K562 (cell line): Measurements from ENCODE around the gene MBD3. TPM values are rescaled to one million over a fixed set of nuclear protein-coding genes. Genes with fewer than 3 reads are reported as not detected.
A peak's percentile ranks its signal among the peaks of the same experiment; 100 is the strongest.

Experiments used
- CTBP1 ChIP-seq: fragments of 450-650 bp; IDR thresholded peaks from 2 replicates; pipeline ENCODE4 v1.6.1; 2016; ENCODE audit warnings: borderline replicate concordance
- FOXJ2 ChIP-seq: fragments of 200-800 bp; sonication (Bioruptor generic); IDR thresholded peaks from 2 replicates; pipeline ENCODE4 v1.6.1; 2016; ENCODE audit warnings: missing genetic modification characterization, missing compliant biosample characterization
- JUNB ChIP-seq: fragments of 450-650 bp; formaldehyde crosslinking; conservative IDR thresholded peaks from 2 replicates; pipeline ENCODE4 v1.4.0; 2020; ENCODE audit warnings: mild to moderate bottlenecking
- MCM3 ChIP-seq: fragments of 450-650 bp; IDR thresholded peaks from 2 replicates; pipeline ENCODE4 v1.6.1; 2016
- MYC ChIP-seq, 2 experiments: fragments of 250-450 bp in 1 of 2; sonication (Bioruptor Pico) in 1 of 2; IDR thresholded peaks; 2 replicates each; pipeline versions ENCODE4 v1.5.1 to v1.6.1; 2012 to 2021; ENCODE audit warnings: low read depth in 2 of 2, borderline replicate concordance in 1 of 2, improper control_type of control experiment in 1 of 2, low read length in 1 of 2, mild to moderate bottlenecking in 1 of 2, moderate library complexity in 1 of 2
- NONO ChIP-seq, 2 experiments: fragments of 200-400 bp in 1 of 2; fragments of 450-650 bp in 1 of 2; formaldehyde crosslinking in 1 of 2; IDR thresholded peaks; 2 replicates each; pipeline ENCODE4 v1.6.1; 2017; ENCODE audit warnings: low read depth in 2 of 2, mild to moderate bottlenecking in 2 of 2, moderate library complexity in 2 of 2, low read length in 1 of 2
- STAT5A ChIP-seq: IDR thresholded peaks from 2 replicates; pipeline ENCODE4 v1.6.1; 2012; ENCODE audit warnings: low read length, inconsistent platforms, borderline replicate concordance
- ZNF274 ChIP-seq: IDR thresholded peaks from 2 replicates; pipeline ENCODE4 v1.6.1; 2011; ENCODE audit warnings: low read depth, mild to moderate bottlenecking, low read length, moderate library complexity, borderline replicate concordance
- ZNF311 ChIP-seq: fragments of 250-450 bp; sonication (Bioruptor Pico); IDR thresholded peaks from 2 replicates; pipeline ENCODE4 v1.4.0; 2020; ENCODE audit warnings: mild to moderate bottlenecking, moderate library complexity
- ZNF707 ChIP-seq: fragments of 250-450 bp; sonication (Bioruptor Pico); conservative IDR thresholded peaks from 2 replicates; pipeline ENCODE4 v1.8.0; 2022; ENCODE audit warnings: inconsistent platforms, mild to moderate bottlenecking, moderate library complexity
- polyA plus RNA-seq, 8 experiments: library from polyadenylated mRNA; depleted of rRNA in 4 of 8; stranded (reverse) in 5 of 8; unstranded in 3 of 8; fragments of >200 nt; fragmentation: Nextera tagmentation in 2 of 8; fragmentation: Illumina TruSeq in 1 of 8; extraction: Ambion mirVana in 2 of 8; extraction: Trizol in 1 of 8; gene quantifications; 2 replicates each; pipeline versions ENCODE4 v1.2.1 to v1.2.3, GENCODE V29; 2011 to 2014; ENCODE audit warnings: inconsistent platforms in 1 of 8, missing spikeins in 1 of 8
- total RNA-seq, 7 experiments: library from RNA; depleted of rRNA in 6 of 7; stranded (reverse); fragments of >200 nt in 6 of 7; fragmentation: Illumina TruSeq in 2 of 7; extraction: Trizol in 2 of 7; gene quantifications; 2 replicates each; pipeline versions ENCODE4 v1.2.1 to v1.2.3, GENCODE V29; 2011 to 2021; ENCODE audit warnings: low replicate concordance in 1 of 7
- TF ChIP-seq, protein P1 (sequence below), 2 experiments: IDR thresholded peaks in 1 of 2; conservative IDR thresholded peaks in 1 of 2; 2 replicates each; pipeline ENCODE4 v1.6.1; 2016; ENCODE audit warnings: low read depth in 2 of 2, mild to moderate bottlenecking in 1 of 2, missing compliant biosample characterization in 1 of 2, missing genetic modification characterization in 1 of 2, moderate library complexity in 1 of 2
- TF ChIP-seq, protein P2 (sequence below), 2 experiments: fragments of 450-650 bp; IDR thresholded peaks; 2 replicates each; pipeline ENCODE4 v1.6.1; 2016; ENCODE audit warnings: mild to moderate bottlenecking in 2 of 2, borderline replicate concordance in 1 of 2, low read depth in 1 of 2, moderate library complexity in 1 of 2
- TF ChIP-seq, protein P3 (sequence below): sonication (generic); IDR thresholded peaks from 2 replicates; pipeline ENCODE4 v1.6.1; 2016

The MBD3 gene
- total and polyA plus RNA-seq, 9 of the 15 experiments (the other 6 are each of a cell fraction or from before 2014, with no cell fraction given) = 0.24 to 137 (median 30.9) TPM

DNA sequence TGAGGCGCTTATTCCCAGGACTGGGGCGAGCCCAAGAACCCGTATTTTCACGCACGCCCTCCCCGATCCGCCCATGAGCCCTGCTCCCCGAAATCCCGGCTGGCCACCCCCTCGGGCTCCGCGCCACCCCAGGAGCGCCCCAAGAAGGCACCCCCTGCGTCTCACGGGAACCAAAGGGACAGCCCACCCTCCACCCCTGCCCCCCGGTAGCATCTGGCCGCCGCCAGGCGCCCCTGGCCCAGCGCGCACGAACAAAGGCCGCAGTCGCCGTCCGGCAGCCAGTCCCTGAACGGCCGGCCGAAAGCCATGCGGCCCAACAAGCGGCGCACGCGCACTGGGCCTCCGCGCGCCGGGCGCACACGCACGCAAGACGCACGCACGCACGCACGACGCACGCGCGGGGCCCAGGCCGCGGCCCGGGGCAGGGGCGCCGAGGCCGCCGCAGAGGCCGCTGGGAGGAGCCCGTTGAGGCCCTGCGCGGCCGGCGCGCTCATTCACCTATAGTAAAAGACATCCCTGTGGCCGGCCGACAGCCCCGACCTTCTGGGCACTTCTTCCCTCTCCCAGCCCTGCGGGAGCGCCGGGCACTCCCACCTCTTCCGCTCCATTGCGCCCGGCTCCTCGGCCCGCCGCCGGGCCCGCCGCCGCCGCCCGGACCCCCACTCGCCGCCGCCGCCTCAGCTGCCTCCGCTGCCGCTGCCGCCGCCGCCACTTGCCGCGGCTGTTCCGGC lies 476 bp downstream of the MBD3 start (continued):
- TF ChIP-seq, protein P1, sequence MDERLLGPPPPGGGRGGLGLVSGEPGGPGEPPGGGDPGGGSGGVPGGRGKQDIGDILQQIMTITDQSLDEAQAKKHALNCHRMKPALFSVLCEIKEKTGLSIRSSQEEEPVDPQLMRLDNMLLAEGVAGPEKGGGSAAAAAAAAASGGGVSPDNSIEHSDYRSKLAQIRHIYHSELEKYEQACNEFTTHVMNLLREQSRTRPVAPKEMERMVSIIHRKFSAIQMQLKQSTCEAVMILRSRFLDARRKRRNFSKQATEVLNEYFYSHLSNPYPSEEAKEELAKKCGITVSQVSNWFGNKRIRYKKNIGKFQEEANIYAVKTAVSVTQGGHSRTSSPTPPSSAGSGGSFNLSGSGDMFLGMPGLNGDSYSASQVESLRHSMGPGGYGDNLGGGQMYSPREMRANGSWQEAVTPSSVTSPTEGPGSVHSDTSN (CRISPR knock-in tag; IDR thresholded peaks at IDR 0.05; ENCODE audit: low read depth) = no peak
- TF ChIP-seq, protein P1 (tag; conservative IDR thresholded peaks at IDR 0.05; ENCODE audit: low read depth) = no peak
- TF ChIP-seq NONO (IDR thresholded peaks at IDR 0.05; ENCODE audit: low read depth in 2 of 2, low read length in 1 of 2) (peak; percentile 28 to 85; a peak in 1 of 4 replicates), ZNF707 (CRISPR knock-in tag) (no peak), ZNF311 (CRISPR knock-in tag) (no peak), STAT5A (no peak), JUNB (CRISPR knock-in tag) (no peak), ZNF274 (no peak), FOXJ2 (tag) (no peak), MCM3 (no peak), CTBP1 (peak; percentile 95), MYC (IDR thresholded peaks at IDR 0.05; ENCODE audit: low read depth, low read length) (peak; percentile 99), MYC (CRISPR knock-in tag; IDR thresholded peaks at IDR 0.05; ENCODE audit: borderline replicate concordance, low read depth) (peak; percentile 92; the same call in 1 of the 2 replicates)
- TF ChIP-seq, protein P2, sequence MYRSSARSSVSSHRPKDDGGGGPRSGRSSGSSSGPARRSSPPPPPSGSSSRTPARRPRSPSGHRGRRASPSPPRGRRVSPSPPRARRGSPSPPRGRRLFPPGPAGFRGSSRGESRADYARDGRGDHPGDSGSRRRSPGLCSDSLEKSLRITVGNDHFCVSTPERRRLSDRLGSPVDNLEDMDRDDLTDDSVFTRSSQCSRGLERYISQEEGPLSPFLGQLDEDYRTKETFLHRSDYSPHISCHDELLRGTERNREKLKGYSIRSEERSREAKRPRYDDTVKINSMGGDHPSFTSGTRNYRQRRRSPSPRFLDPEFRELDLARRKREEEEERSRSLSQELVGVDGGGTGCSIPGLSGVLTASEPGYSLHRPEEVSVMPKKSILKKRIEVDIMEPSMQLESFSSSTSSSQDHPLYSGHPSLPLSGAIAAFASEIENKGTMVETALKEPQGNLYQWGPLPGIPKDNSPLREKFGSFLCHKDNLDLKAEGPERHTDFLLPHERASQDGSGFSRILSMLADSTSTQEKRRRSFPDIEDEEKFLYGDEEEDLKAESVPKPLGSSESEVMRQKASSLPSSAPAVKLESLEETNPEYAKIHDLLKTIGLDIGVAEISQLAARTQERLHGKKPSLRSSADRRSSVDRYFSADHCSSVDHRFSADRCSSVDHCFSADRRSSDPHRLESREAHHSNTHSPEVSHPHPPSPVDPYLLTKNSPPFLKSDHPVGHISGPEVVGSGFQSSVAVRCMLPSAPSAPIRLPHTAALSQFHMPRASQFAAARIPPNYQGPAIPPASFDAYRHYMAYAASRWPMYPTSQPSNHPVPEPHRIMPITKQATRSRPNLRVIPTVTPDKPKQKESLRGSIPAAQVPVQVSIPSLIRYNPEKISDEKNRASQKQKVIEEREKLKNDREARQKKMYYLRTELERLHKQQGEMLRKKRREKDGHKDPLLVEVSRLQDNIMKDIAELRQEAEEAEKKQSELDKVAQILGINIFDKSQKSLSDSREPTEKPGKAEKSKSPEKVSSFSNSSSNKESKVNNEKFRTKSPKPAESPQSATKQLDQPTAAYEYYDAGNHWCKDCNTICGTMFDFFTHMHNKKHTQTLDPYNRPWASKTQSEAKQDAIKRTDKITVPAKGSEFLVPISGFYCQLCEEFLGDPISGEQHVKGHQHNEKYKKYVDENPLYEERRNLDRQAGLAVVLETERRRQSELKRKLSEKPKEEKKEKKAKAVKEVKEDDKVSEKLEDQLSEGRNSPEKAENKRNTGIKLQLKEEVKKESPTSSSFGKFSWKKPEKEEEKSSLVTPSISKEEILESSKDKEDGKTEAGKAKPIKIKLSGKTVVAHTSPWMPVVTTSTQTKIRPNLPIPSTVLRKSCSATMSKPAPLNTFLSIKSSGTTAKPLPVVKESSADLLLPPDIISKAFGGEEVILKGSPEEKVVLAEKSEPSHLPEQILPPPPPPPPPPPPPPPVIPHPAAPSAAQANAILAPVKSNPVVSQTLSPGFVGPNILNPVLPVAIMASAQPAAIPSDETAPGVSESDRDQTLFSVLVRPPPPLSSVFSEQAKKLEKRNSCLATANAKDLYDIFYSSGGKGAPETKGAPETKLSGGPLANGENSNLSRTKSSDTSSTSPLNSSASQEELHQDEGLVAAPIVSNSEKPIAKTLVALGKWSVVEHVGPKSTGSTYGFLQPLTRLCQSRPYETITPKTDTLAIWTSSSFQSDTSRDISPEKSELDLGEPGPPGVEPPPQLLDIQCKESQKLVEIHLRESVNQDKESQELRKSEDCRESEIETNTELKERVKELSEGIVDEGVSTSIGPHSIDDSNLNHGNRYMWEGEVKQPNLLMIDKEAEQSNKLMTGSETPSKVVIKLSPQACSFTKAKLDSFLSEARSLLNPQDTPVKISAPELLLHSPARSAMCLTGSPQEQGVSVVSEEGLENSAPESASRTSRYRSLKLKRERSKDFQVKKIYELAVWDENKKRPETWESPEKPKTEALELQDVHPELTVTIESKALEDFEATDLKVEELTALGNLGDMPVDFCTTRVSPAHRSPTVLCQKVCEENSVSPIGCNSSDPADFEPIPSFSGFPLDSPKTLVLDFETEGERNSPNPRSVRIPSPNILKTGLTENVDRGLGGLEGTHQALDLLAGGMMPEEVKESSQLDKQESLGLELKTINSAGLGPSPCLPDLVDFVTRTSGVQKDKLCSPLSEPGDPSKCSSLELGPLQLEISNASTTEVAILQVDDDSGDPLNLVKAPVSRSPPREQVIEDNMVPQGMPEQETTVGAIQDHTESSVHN (IDR thresholded peaks at IDR 0.05; ENCODE audit: borderline replicate concordance in 1 of 2, low read depth in 1 of 2) = no peak
- TF ChIP-seq, protein P3, sequence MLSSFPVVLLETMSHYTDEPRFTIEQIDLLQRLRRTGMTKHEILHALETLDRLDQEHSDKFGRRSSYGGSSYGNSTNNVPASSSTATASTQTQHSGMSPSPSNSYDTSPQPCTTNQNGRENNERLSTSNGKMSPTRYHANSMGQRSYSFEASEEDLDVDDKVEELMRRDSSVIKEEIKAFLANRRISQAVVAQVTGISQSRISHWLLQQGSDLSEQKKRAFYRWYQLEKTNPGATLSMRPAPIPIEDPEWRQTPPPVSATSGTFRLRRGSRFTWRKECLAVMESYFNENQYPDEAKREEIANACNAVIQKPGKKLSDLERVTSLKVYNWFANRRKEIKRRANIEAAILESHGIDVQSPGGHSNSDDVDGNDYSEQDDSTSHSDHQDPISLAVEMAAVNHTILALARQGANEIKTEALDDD = no peak
